ENCODE data around the gene BAK1.
"Not testable (repeated sequence)": the region's sequence is repeated elsewhere in the genome, so short reads cannot be mapped to it uniquely, and the experiment has no call there.

Gene BAK1

GRCh38 chr6:33552252-33552651, 27.8 kb downstream of the BAK1 start:
- Mint-ChIP-seq H3K9me3 (no peaks in the 10 kb centered on the region), H3K27me3 (no peaks in the 10 kb centered on the region), H3K36me3 (no peaks in the 10 kb centered on the region), H3K27ac (no peak overlapping the region), H3K4me1 (peaks cover 15% of the 10 kb centered on the region), H3K4me3 (no peak overlapping the region)

GRCh38 chr6:33551538-33551937, 28.5 kb downstream of the BAK1 start:
- Mint-ChIP-seq H3K27ac (no peak overlapping the region), H3K27me3 (no peaks in the 10 kb centered on the region), H3K36me3 (no peaks in the 10 kb centered on the region), H3K9me3 (no peaks in the 10 kb centered on the region), H3K4me1 (peaks cover 17% of the 10 kb centered on the region), H3K4me3 (no peak overlapping the region)

GRCh38 chr6:33549896-33550295, 30.2 kb downstream of the BAK1 start:
- Mint-ChIP-seq H3K4me1 (peaks cover 17% of the 10 kb centered on the region), H3K27ac (no peak overlapping the region), H3K27me3 (no peaks in the 10 kb centered on the region), H3K4me3 (no peak overlapping the region), H3K36me3 (no peaks in the 10 kb centered on the region), H3K9me3 (no peaks in the 10 kb centered on the region)

GRCh38 chr6:33549196-33549595, 30.9 kb downstream of the BAK1 start:
- Mint-ChIP-seq H3K27ac (no peak overlapping the region), H3K27me3 (no peaks in the 10 kb centered on the region), H3K4me1 (peaks cover 17% of the 10 kb centered on the region), H3K4me3 (no peak overlapping the region), H3K9me3 (no peaks in the 10 kb centered on the region), H3K36me3 (no peaks in the 10 kb centered on the region)

GRCh38 chr6:33547499-33547898, 32.6 kb downstream of the BAK1 start:
- H3K27ac Mint-ChIP-seq = no peak overlapping the region
- no peaks in the 10 kb centered on the region for H3K27me3 Mint-ChIP-seq
- H3K9me3 Mint-ChIP-seq = no peaks in the 10 kb centered on the region
- peaks cover 17% of the 10 kb centered on the region for H3K4me1 Mint-ChIP-seq
- H3K4me3 Mint-ChIP-seq = no peak overlapping the region
- H3K36me3 Mint-ChIP-seq = no peaks in the 10 kb centered on the region

GRCh38 chr6:33546766-33547165, 33.3 kb downstream of the BAK1 start:
- no peak overlapping the region for H3K27ac Mint-ChIP-seq
- no peaks in the 10 kb centered on the region for H3K27me3 Mint-ChIP-seq
- no peak overlapping the region for H3K4me3 Mint-ChIP-seq
- H3K9me3 Mint-ChIP-seq = no peaks in the 10 kb centered on the region
- no peaks in the 10 kb centered on the region for H3K36me3 Mint-ChIP-seq
- H3K4me1 Mint-ChIP-seq = peaks cover 17% of the 10 kb centered on the region

GRCh38 chr6:33545292-33545691, 34.8 kb downstream of the BAK1 start:
- H3K4me3 Mint-ChIP-seq, H3K27me3 Mint-ChIP-seq, H3K36me3 Mint-ChIP-seq, H3K27ac Mint-ChIP-seq, H3K9me3 Mint-ChIP-seq: not testable (repeated sequence)
- peaks cover 17% of the 10 kb centered on the region for H3K4me1 Mint-ChIP-seq

GRCh38 chr6:33543116-33543515, 37.0 kb downstream of the BAK1 start:
- Mint-ChIP-seq H3K4me3 (no peak overlapping the region), H3K27ac (no peak overlapping the region), H3K27me3 (no peaks in the 10 kb centered on the region), H3K36me3 (no peaks in the 10 kb centered on the region), H3K9me3 (no peaks in the 10 kb centered on the region), H3K4me1 (peaks cover 11% of the 10 kb centered on the region)

GRCh38 chr6:33540768-33541167, 39.3 kb downstream of the BAK1 start:
- Mint-ChIP-seq H3K9me3 (no peaks in the 10 kb centered on the region), H3K36me3 (no peaks in the 10 kb centered on the region), H3K4me1 (no peaks in the 10 kb centered on the region), H3K27ac (no peak overlapping the region), H3K4me3 (no peak overlapping the region), H3K27me3 (no peaks in the 10 kb centered on the region)

- peaks cover 28% of the 10 kb centered on the region for H3K4me1 Mint-ChIP-seq
- H3K27me3 Mint-ChIP-seq = no peaks in the 10 kb centered on the region
- no peaks in the 10 kb centered on the region for H3K36me3 Mint-ChIP-seq
- no peak overlapping the region for H3K27ac Mint-ChIP-seq
- H3K9me3 Mint-ChIP-seq = no peaks in the 10 kb centered on the region
- H3K4me3 Mint-ChIP-seq = no peak overlapping the region
Measured at GRCh38 chr6:33534702-33535101, 45.4 kb downstream of the BAK1 start.

- peak overlapping the region; percentile 81 for H3K4me3 Mint-ChIP-seq
- H3K9me3 Mint-ChIP-seq, H3K27me3 Mint-ChIP-seq, H3K36me3 Mint-ChIP-seq: not testable (repeated sequence)
- peak overlapping the region; percentile 80 for H3K27ac Mint-ChIP-seq
- H3K4me1 Mint-ChIP-seq = peaks cover 28% of the 10 kb centered on the region
Measured at GRCh38 chr6:33533163-33533869, 46.8 kb downstream of the BAK1 start.

- not testable (repeated sequence) for H3K9me3 Mint-ChIP-seq, H3K27ac Mint-ChIP-seq, H3K36me3 Mint-ChIP-seq, H3K4me3 Mint-ChIP-seq, H3K27me3 Mint-ChIP-seq
- peaks cover 28% of the 10 kb centered on the region for H3K4me1 Mint-ChIP-seq
Measured at GRCh38 chr6:33532431-33532830, 47.6 kb downstream of the BAK1 start.

- peaks cover 27% of the 10 kb centered on the region for H3K4me1 Mint-ChIP-seq
- not testable (repeated sequence) for H3K36me3 Mint-ChIP-seq, H3K27ac Mint-ChIP-seq, H3K27me3 Mint-ChIP-seq, H3K4me3 Mint-ChIP-seq, H3K9me3 Mint-ChIP-seq
Measured at GRCh38 chr6:33530617-33531016, 49.5 kb downstream of the BAK1 start.

Measured in activated naive CD4-positive, alpha-beta T cell treated with anti-CD3 and anti-CD28 coated beads, Interleukin-2, amount 50 U/mL, for 24 hours (primary cell).